PFSK-1 (cell line): Measurements from ENCODE around the gene CCN2.

ENCODE experiments used
- FOXP2 ChIP-seq: optimal IDR thresholded peaks from 2 replicates; pipeline ENCODE3; 2011; ENCODE audit warnings: borderline replicate concordance, control low read depth, inconsistent platforms; ENCODE audit not compliant: insufficient read depth; ENCODE audit errors: extremely low read length, extremely low read depth
- POLR2AphosphoS5 ChIP-seq: IDR thresholded peaks from 2 replicates; pipeline ENCODE4 v1.6.1; 2012; ENCODE audit warnings: low read depth, mild to moderate bottlenecking, control low read depth, low read length, moderate library complexity
- REST ChIP-seq, 2 experiments: IDR thresholded peaks; 2 replicates each; pipeline versions ENCODE4 v1.6.1 to v1.8.0; 2011 to 2012; ENCODE audit warnings: low read depth in 2 of 2, low read length in 2 of 2, control low read depth in 1 of 2, inconsistent platforms in 1 of 2, mild to moderate bottlenecking in 1 of 2, moderate library complexity in 1 of 2; ENCODE audit not compliant: insufficient read depth in 1 of 2
- SIN3A ChIP-seq: IDR thresholded peaks from 2 replicates; pipeline ENCODE4 v1.6.1; 2012; ENCODE audit warnings: mild to moderate bottlenecking, low read length, moderate library complexity, borderline replicate concordance; ENCODE audit not compliant: insufficient read depth
- TAF1 ChIP-seq: IDR thresholded peaks from 2 replicates; pipeline ENCODE4 v1.6.1; 2012; ENCODE audit warnings: low read length, control low read depth, borderline replicate concordance; ENCODE audit not compliant: insufficient read depth

GRCh38 chr6:131972741-131973140 lies 21.6 kb upstream of the CCN2 start:
- no peak for TF ChIP-seq POLR2AphosphoS5
- no peak for TF ChIP-seq REST (IDR thresholded peaks at IDR 0.05; ENCODE audit: insufficient read depth in 1 of 2, low read depth in 2 of 2, low read length in 2 of 2)
- no peak for TF ChIP-seq TAF1
- no peak for TF ChIP-seq SIN3A
- TF ChIP-seq FOXP2: no peak
